PC-3 (cell line): ENCODE results near the gene JAZF1.

Source experiments
- EZH2 ChIP-seq: fragments of 300-600 bp; sonication (generic); IDR thresholded peaks from one replicate; pipeline ENCODE4 v1.6.1; 2017; ENCODE audit warnings: antibody characterized with exemption, mild to moderate bottlenecking, low read length; ENCODE audit not compliant: unreplicated experiment
- TF ChIP-seq, protein P1 (sequence below): fragments of 300-600 bp; sonication (generic); conservative IDR thresholded peaks from 2 replicates; pipeline ENCODE4 v1.5.1; 2017; ENCODE audit warnings: antibody characterized with exemption, low read depth, mild to moderate bottlenecking, low read length

DNA sequence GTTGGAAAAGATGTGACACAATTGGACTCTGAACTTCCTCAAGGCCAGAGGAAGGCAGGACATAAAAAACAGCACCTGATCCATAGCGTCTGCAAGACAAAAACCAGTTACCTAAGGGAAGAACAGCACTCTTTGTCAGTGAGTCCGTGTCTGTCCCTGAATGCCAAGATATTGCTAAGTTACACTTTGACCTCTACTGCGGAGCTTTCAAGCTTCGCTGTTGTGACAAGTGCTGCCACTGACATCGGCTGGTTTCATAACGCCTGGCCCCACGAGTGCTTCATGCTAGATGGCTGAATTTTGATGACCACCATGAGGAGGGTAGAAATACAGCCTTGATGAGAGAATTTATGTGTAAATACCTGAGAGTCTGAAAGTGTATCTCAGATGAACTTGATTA is 49.7 kb upstream of the JAZF1 start:
- TF ChIP-seq, protein P1, sequence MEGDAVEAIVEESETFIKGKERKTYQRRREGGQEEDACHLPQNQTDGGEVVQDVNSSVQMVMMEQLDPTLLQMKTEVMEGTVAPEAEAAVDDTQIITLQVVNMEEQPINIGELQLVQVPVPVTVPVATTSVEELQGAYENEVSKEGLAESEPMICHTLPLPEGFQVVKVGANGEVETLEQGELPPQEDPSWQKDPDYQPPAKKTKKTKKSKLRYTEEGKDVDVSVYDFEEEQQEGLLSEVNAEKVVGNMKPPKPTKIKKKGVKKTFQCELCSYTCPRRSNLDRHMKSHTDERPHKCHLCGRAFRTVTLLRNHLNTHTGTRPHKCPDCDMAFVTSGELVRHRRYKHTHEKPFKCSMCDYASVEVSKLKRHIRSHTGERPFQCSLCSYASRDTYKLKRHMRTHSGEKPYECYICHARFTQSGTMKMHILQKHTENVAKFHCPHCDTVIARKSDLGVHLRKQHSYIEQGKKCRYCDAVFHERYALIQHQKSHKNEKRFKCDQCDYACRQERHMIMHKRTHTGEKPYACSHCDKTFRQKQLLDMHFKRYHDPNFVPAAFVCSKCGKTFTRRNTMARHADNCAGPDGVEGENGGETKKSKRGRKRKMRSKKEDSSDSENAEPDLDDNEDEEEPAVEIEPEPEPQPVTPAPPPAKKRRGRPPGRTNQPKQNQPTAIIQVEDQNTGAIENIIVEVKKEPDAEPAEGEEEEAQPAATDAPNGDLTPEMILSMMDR = no peak
- TF ChIP-seq EZH2 = no peak
